Hepatocyte (in vitro differentiated cells): ENCODE data around the gene BEX5. TPM values are rescaled to one million over a fixed set of nuclear protein-coding genes. Genes with fewer than 3 reads are reported as not detected.

ENCODE experiments used
- DNase-seq: peaks from one replicate; pipeline ENCODE4 v3.0.0-alpha.2; 2016; ENCODE audit warnings: low spot score
- H2AFZ ChIP-seq: fragments of 200-600 bp; sonication (generic); 2 replicates; pipeline ENCODE4 v1.6.0; 2016; ENCODE audit warnings: antibody characterized with exemption, mild to moderate bottlenecking
- H3K27ac ChIP-seq: fragments of 200-600 bp; sonication (generic); 2 replicates; pipeline ENCODE4 v1.5.1; 2016; ENCODE audit warnings: mild to moderate bottlenecking
- H3K27me3 ChIP-seq: fragments of 200-600 bp; sonication (generic); 2 replicates; pipeline ENCODE4 v1.6.1; 2016
- H3K36me3 ChIP-seq: fragments of 200-600 bp; sonication (generic); replicated peaks from 2 replicates; pipeline ENCODE4 v1.5.1; 2016; ENCODE audit warnings: low read depth; ENCODE audit not compliant: insufficient read depth
- H3K4me1 ChIP-seq: fragments of 200-600 bp; sonication (generic); 2 replicates; pipeline ENCODE4 v1.5.1; 2016; ENCODE audit warnings: mild to moderate bottlenecking, moderate library complexity; ENCODE audit not compliant: insufficient read depth
- H3K4me2 ChIP-seq: fragments of 200-600 bp; sonication (generic); 2 replicates; pipeline ENCODE4 v1.6.0; 2016
- H3K4me3 ChIP-seq: fragments of 200-600 bp; sonication (generic); 2 replicates; pipeline ENCODE4 v1.5.1; 2016; ENCODE audit warnings: mild to moderate bottlenecking
- H3K79me2 ChIP-seq: fragments of 200-600 bp; sonication (generic); 2 replicates; pipeline ENCODE4 v1.6.0; 2017; ENCODE audit warnings: mild to moderate bottlenecking
- H3K9me2 ChIP-seq: fragments of 200-600 bp; sonication (generic); replicated peaks from 2 replicates; pipeline ENCODE4 v1.6.0; 2017; ENCODE audit warnings: mild to moderate bottlenecking; ENCODE audit not compliant: insufficient read depth
- H3K9me3 ChIP-seq: fragments of 200-600 bp; sonication (generic); 2 replicates; pipeline ENCODE4 v1.5.1; 2016; ENCODE audit warnings: low read depth, mild to moderate bottlenecking
- H4K20me1 ChIP-seq: fragments of 200-600 bp; sonication (generic); 2 replicates; pipeline ENCODE4 v1.6.0; 2016; ENCODE audit warnings: mild to moderate bottlenecking; ENCODE audit not compliant: insufficient read depth, poor library complexity, severe bottlenecking
- CTCF ChIP-seq: fragments of 200-600 bp; sonication (generic); IDR thresholded peaks from 2 replicates; pipeline ENCODE4 v1.5.1; 2016; ENCODE audit warnings: antibody characterized with exemption, mild to moderate bottlenecking; ENCODE audit not compliant: poor library complexity
- EZH2 ChIP-seq: fragments of 200-600 bp; sonication (generic); IDR thresholded peaks from 2 replicates; pipeline ENCODE4 v1.6.1; 2016; ENCODE audit warnings: antibody characterized with exemption, mild to moderate bottlenecking, borderline replicate concordance
- EZH2phosphoT487 ChIP-seq: fragments of 200-600 bp; sonication (generic); IDR thresholded peaks from one replicate; pipeline ENCODE4 v1.6.1; 2018; ENCODE audit warnings: antibody characterized with exemption, mild to moderate bottlenecking, low read depth, moderate library complexity; ENCODE audit not compliant: unreplicated experiment, severe bottlenecking
- WGBS: methylation state at CpG from one replicate; pipeline ENCODE4 v1.1.6; 2016; ENCODE audit warnings: low lambda C conversion rate; ENCODE audit errors: missing lambda C conversion rate; 5-methylcytosine and 5-hydroxymethylcytosine counted together
- polyA plus RNA-seq: library from polyadenylated mRNA; unstranded; fragments of >200 nt; fragmentation: Nextera tagmentation; extraction: Ambion mirVana; gene quantifications from 2 replicates; pipeline ENCODE4 v1.2.1, GENCODE V29; 2016
- total RNA-seq: library from RNA; depleted of rRNA; stranded (reverse); fragments of >200 nt; gene quantifications from 2 replicates; pipeline ENCODE4 v1.2.3, GENCODE V29; 2014

The BEX5 gene
- total and polyA plus RNA-seq, 2 experiments from 2014 or later, result 7.4 to 14.2 TPM

DNA sequence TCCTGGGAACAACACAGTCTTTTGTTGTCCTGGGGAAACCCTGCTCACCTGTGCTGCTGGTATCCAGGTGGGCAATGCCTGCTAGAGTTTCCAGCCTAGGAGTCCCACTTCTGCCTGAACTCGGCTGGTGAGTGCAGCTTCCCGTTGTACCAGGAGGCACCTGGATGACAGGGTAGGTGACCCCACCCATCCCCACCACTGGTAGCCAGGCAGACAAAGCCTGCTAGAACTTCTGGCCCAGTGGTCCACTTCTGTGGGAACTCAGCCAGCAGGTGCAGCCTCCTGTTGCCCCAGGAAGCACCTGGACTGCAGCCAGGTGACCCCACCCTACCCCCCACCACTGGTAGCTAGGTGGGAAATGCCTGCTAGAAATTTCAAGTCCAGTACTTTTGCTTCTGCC is 40.0 kb downstream of the BEX5 start:
- Histone ChIP-seq H3K9me2 (no peaks in the 10 kb centered on the region), H3K4me3 (no peak overlapping the region), H2AFZ (no peak overlapping the region), H3K27me3 (no peaks in the 10 kb centered on the region), H3K4me1 (no peaks in the 10 kb centered on the region), H3K36me3 (no peaks in the 10 kb centered on the region), H3K27ac (no peak overlapping the region), H3K79me2 (no peaks in the 10 kb centered on the region), H4K20me1 (no peaks in the 10 kb centered on the region), H3K9me3 (no peaks in the 10 kb centered on the region), H3K4me2 (no peak overlapping the region)
- WGBS, result 75% methylated on average over 2 of the region's 2 CpGs
- no peak for TF ChIP-seq EZH2phosphoT487
- no peak for TF ChIP-seq EZH2
- TF ChIP-seq CTCF, result no peak
- DNase-seq, result no peak

DNA sequence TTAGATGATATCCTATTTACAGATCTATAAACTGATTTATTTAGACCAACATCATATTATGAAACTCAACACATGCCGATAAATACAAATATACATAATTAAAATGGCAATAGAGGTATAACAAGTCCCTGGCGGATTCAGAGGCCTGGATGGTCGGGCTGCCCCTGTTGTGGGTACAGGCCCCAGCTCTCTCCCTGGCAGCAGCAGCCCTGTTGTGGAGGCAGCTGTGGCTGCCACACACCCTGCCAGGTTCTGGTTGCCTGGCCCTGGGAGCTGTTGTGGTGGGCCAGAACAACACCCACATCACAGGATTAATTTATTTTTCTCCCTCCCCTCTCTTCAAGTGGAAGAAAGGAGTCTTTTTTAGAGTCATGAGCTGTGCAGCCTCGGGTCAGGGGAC is 42.4 kb downstream of the BEX5 start:
- no peaks in the 10 kb centered on the region for H4K20me1 ChIP-seq
- H3K4me3 ChIP-seq, result no peak overlapping the region
- no peak overlapping the region for H2AFZ ChIP-seq
- H3K9me3 ChIP-seq, result no peaks in the 10 kb centered on the region
- H3K4me2 ChIP-seq, result no peak overlapping the region
- DNase-seq, result no peak
- TF ChIP-seq EZH2, result no peak
- no peak for TF ChIP-seq CTCF
- TF ChIP-seq EZH2phosphoT487, result no peak
- 64% methylated on average over 4 of the region's 4 CpGs for WGBS
- no peaks in the 10 kb centered on the region for H3K9me2 ChIP-seq
- H3K27ac ChIP-seq, result no peak overlapping the region
- no peaks in the 10 kb centered on the region for H3K27me3 ChIP-seq
- H3K36me3 ChIP-seq, result no peaks in the 10 kb centered on the region
- H3K4me1 ChIP-seq, result no peaks in the 10 kb centered on the region
- H3K79me2 ChIP-seq, result no peaks in the 10 kb centered on the region

Other genes with a start within 250 kb of the BEX5 start
- 2.5 and 4.1 TPM in 2 replicates for gene ZMAT1, start 223.9 kb downstream of the BEX5 start, total RNA-seq
- gene ZMAT1, start 223.9 kb downstream of the BEX5 start, polyA plus RNA-seq, result 1.5 and 2.3 TPM in 2 replicates
- 2.8 and 3.9 TPM in 2 replicates for gene TCEAL2, start 30.3 kb downstream of the BEX5 start, total RNA-seq
- gene TCEAL2, start 30.3 kb downstream of the BEX5 start, polyA plus RNA-seq, result 5.8 and 9.2 TPM in 2 replicates
- gene TCEAL6, start 13.5 kb downstream of the BEX5 start, total RNA-seq, result not detected in 2 replicates
- not detected in 2 replicates for gene TCEAL6, start 13.5 kb downstream of the BEX5 start, polyA plus RNA-seq
- gene TCP11X1, start 59.3 kb upstream of the BEX5 start, total RNA-seq, result not detected in 2 replicates
- 0.13 and 0.16 TPM in 2 replicates for gene TCP11X1, start 59.3 kb upstream of the BEX5 start, polyA plus RNA-seq
- not detected in 2 replicates for gene NXF2, start 91.2 kb upstream of the BEX5 start, total RNA-seq
- gene NXF2, start 91.2 kb upstream of the BEX5 start, polyA plus RNA-seq, result not detected in 2 replicates